Measurements from ENCODE around the gene DLX5. TPM values are rescaled to one million over a fixed set of nuclear protein-coding genes. Genes with fewer than 3 reads are reported as not detected.

Gene DLX5
- total and polyA plus RNA-seq, 9 of the 15 experiments (the other 6 are each of a cell fraction or from before 2014, with no cell fraction given), result not detected

GRCh38 chr7:97015279-97015678, 9.4 kb downstream of the DLX5 start (continued):
- TF ChIP-seq PRDM10 (IDR thresholded peaks at IDR 0.05; ENCODE audit: partially characterized antibody) (no peak), ELK1 (CRISPR knock-in tag; IDR thresholded peaks at IDR 0.05) (no peak), SIRT6 (IDR thresholded peaks at IDR 0.05; ENCODE audit: low read depth, low read length) (no peak), ZBTB7A (IDR thresholded peaks at IDR 0.05; ENCODE audit: borderline replicate concordance, control insufficient read depth, low read depth, low read length) (no peak), CBX3 (IDR thresholded peaks at IDR 0.05; ENCODE audit: borderline replicate concordance in 1 of 2, low read length in 2 of 2) (no peak), ELF2 (CRISPR knock-in tag; IDR thresholded peaks at IDR 0.05) (no peak), ZFPM2 (CRISPR knock-in tag; IDR thresholded peaks at IDR 0.05) (no peak), KDM2B (CRISPR knock-in tag; IDR thresholded peaks at IDR 0.05) (no peak), EGR1 (conservative IDR thresholded peaks at IDR 0.05) (no peak), ARNT (IDR thresholded peaks at IDR 0.05) (no peak)

Data from K562 (cell line).